Measurements from ENCODE around the gene TRIML1. TPM values are rescaled to one million over a fixed set of nuclear protein-coding genes. Genes with fewer than 3 reads are reported as not detected.

Gene TRIML1
- total RNA-seq, 2 donors from 2014 or later, result not detected

DNA sequence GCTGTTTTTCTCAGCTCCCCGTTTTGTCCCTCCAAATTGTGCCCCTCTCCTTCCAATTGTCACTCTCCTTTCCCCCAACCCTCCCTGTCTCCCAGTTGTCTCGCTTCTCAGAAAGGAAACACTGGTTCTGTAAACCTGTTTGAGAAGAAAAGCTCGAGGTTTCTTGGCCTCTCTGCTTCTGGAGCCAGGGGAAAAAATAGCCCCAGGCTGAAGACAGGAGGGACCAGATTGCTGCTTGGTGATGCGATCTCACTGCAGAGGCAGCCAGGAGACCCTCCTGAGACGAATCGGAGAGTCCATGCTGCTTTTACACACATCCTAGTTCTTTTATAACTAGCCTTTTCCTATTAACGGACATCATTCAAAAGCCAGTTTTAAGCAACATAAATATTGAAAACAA, 21.2 kb downstream of the TRIML1 start:
- TF ChIP-seq CTCF (conservative IDR thresholded peaks at IDR 0.05), result no peak
- no peak overlapping the region for H3K27ac Mint-ChIP-seq
- no peaks in the 10 kb centered on the region for H3K36me3 Mint-ChIP-seq (ENCODE audit: low read depth)
- no peak overlapping the region for H3K4me3 ChIP-seq (ENCODE audit: low read length)
- no peaks in the 10 kb centered on the region for H3K27me3 ChIP-seq (ENCODE audit: control insufficient read depth, insufficient read depth, low read length, poor library complexity, severe bottlenecking)
- no peak overlapping the region for H3K4me3 Mint-ChIP-seq
- no peak overlapping the region for H3K27ac ChIP-seq (ENCODE audit: low read depth, low read length)
- WGBS, 2 experiments (ENCODE audit: insufficient coverage in 1 of 2, insufficient read length in 1 of 2), result 86 to 100% methylated on average over 3 to 7 of the region's 7 CpGs
- peaks cover 2% of the 10 kb centered on the region for H3K27me3 Mint-ChIP-seq (ENCODE audit: insufficient read depth)
- peaks cover 4% of the 10 kb centered on the region for H3K4me1 Mint-ChIP-seq
- H3K9me3 ChIP-seq (ENCODE audit: control insufficient read depth, low read length), result peaks cover 4% of the 10 kb centered on the region
- H3K4me1 ChIP-seq (ENCODE audit: control insufficient read depth, insufficient read depth, low read length), result no peaks in the 10 kb centered on the region
- peaks cover 6% of the 10 kb centered on the region for H3K9me3 Mint-ChIP-seq
- no peak for DNase-seq
- H3K9ac ChIP-seq (ENCODE audit: extremely low read depth, low read length, poor library complexity, severe bottlenecking), result no peak overlapping the region
- no peaks in the 10 kb centered on the region for H3K36me3 ChIP-seq (ENCODE audit: control insufficient read depth, insufficient read depth, low read length)

DNA sequence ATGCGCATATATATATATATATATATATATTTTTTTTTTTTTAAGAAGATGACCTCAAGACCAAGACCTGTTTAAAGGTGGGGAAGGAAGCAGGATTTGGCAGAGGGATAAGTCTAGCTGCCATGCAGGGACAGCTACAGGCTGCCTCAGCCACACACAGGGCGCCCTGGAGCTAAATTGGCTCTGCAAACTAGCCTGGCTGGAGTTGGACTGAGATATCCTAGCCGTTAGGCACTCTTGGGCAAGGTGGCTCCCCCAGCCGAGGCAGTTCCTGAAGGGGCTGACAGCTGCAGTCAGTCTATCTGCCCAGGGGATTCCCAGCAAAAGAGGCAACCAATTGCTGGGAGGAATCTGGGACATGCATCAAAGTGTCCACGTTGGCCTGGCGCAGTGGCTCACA, 21.9 kb downstream of the TRIML1 start:
- H3K27ac Mint-ChIP-seq, result no peak overlapping the region
- 81 to 91% methylated on average over 3 to 5 of the region's 6 CpGs for WGBS, 2 experiments (ENCODE audit: insufficient coverage in 1 of 2, insufficient read length in 1 of 2)
- no peaks in the 10 kb centered on the region for H3K36me3 ChIP-seq (ENCODE audit: control insufficient read depth, insufficient read depth, low read length)
- H3K9me3 Mint-ChIP-seq, result peaks cover 6% of the 10 kb centered on the region
- no peak for DNase-seq
- no peaks in the 10 kb centered on the region for H3K4me1 ChIP-seq (ENCODE audit: control insufficient read depth, insufficient read depth, low read length)
- TF ChIP-seq CTCF (conservative IDR thresholded peaks at IDR 0.05), result no peak
- no peak overlapping the region for H3K9ac ChIP-seq (ENCODE audit: extremely low read depth, low read length, poor library complexity, severe bottlenecking)
- H3K4me3 Mint-ChIP-seq, result no peak overlapping the region
- H3K9me3 ChIP-seq (ENCODE audit: control insufficient read depth, low read length), result peaks cover 4% of the 10 kb centered on the region
- peaks cover 2% of the 10 kb centered on the region for H3K27me3 Mint-ChIP-seq (ENCODE audit: insufficient read depth)
- H3K27me3 ChIP-seq (ENCODE audit: control insufficient read depth, insufficient read depth, low read length, poor library complexity, severe bottlenecking), result no peaks in the 10 kb centered on the region
- no peak overlapping the region for H3K4me3 ChIP-seq (ENCODE audit: low read length)
- no peaks in the 10 kb centered on the region for H3K36me3 Mint-ChIP-seq (ENCODE audit: low read depth)
- H3K4me1 Mint-ChIP-seq, result peaks cover 4% of the 10 kb centered on the region
- no peak overlapping the region for H3K27ac ChIP-seq (ENCODE audit: low read depth, low read length)

- WGBS, 2 experiments (ENCODE audit: insufficient coverage in 1 of 2, insufficient read length in 1 of 2), result 76 to 83% methylated on average over 3 to 6 of the region's 6 CpGs
Observed at GRCh38 chr4:188162698-188163097, 23.5 kb downstream of the TRIML1 start.

More at GRCh38 chr4:188162698-188163097, 23.5 kb downstream of the TRIML1 start:
- Mint-ChIP-seq H3K4me1 (peaks cover 4% of the 10 kb centered on the region), H3K27ac (no peak overlapping the region), H3K36me3 (ENCODE audit: low read depth) (no peaks in the 10 kb centered on the region), H3K4me3 (no peak overlapping the region), H3K27me3 (ENCODE audit: insufficient read depth) (peaks cover 2% of the 10 kb centered on the region), H3K9me3 (no peaks in the 10 kb centered on the region)
- Histone ChIP-seq H3K4me3 (ENCODE audit: low read length) (no peak overlapping the region), H3K27me3 (ENCODE audit: control insufficient read depth, insufficient read depth, low read length, poor library complexity, severe bottlenecking) (no peaks in the 10 kb centered on the region), H3K9ac (ENCODE audit: extremely low read depth, low read length, poor library complexity, severe bottlenecking) (no peak overlapping the region), H3K36me3 (ENCODE audit: control insufficient read depth, insufficient read depth, low read length) (no peaks in the 10 kb centered on the region), H3K9me3 (ENCODE audit: control insufficient read depth, low read length) (no peaks in the 10 kb centered on the region), H3K4me1 (ENCODE audit: control insufficient read depth, insufficient read depth, low read length) (no peaks in the 10 kb centered on the region), H3K27ac (ENCODE audit: low read depth, low read length) (no peak overlapping the region)
- no peak for DNase-seq
- TF ChIP-seq CTCF (conservative IDR thresholded peaks at IDR 0.05), result no peak

Measured in endodermal cell (in vitro differentiated cells).